Stimulated activated CD8-positive, alpha-beta memory T cell treated with anti-CD3 and anti-CD28 coated beads, Interleukin-7, amount 100 ng/mL, for 24 hours (primary cell): ENCODE measurements around the gene MGLL.

Experiments used
- DNase-seq: peaks from one replicate; pipeline ENCODE4 v3.0.0-alpha.2; 2020; ENCODE audit warnings: low read depth

MGLL gene

DNA sequence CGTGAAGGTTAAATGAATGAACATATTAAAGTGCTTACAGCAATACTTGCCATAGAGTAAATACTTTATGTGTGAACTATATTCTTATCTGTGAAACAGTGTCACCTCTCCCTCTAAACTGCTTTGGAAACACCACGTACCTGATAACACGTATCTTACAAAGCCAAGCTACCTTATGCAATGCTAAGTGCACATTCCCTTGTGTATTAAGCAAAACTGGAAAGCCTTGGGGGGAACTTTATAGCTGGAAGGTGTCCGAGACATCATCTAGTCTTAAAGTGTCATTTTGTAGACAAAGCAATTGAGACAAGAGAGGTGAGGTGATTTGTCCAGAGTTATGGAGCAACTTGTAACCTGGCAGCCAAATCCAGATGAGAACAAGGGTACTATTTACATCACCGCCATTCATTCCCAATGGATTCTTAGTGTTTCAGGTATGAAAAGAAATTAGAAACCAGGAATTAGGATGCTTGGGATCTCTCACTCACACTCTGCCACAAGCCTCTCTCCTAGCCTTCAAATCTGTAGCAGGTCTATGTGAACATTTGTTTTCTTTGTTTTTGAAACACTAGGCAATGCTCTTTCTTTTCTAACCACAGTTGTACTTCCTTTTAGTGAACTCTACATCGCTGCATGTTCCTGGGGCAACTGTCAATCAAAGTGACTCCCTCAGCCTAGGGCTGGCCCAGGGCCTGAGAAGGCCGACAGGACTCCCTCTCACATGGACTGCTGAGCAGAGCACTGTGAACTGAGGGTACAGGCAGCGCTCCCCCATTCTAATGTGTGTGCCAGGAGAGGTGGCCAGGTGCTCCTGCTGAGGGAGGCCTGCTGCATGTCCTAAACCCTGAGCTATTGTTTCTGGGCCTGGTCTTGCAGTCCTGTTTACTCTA lies 13.9 kb upstream of the MGLL start:
- DNase-seq = no peak

DNA sequence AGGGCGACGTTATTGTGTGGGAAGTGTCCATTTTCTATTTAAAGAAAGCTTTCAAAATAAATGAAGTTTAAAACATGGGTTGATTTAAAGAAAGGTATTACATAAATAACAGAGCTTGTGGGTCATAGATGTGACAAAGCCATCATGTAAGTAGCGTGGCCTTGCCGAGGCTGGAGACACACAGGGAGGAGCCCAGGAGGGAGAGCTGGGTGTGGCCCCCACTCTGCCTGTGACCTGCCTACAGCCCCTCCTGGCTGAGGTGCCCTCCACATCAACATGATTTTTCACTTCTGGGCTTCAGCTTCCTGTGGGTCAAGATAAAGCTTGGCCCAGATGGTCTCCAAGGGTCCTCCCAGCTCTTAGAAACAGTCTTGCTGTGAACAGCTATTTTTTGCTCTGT lies 12.5 kb upstream of the MGLL start:
- DNase-seq = no peak

DNA sequence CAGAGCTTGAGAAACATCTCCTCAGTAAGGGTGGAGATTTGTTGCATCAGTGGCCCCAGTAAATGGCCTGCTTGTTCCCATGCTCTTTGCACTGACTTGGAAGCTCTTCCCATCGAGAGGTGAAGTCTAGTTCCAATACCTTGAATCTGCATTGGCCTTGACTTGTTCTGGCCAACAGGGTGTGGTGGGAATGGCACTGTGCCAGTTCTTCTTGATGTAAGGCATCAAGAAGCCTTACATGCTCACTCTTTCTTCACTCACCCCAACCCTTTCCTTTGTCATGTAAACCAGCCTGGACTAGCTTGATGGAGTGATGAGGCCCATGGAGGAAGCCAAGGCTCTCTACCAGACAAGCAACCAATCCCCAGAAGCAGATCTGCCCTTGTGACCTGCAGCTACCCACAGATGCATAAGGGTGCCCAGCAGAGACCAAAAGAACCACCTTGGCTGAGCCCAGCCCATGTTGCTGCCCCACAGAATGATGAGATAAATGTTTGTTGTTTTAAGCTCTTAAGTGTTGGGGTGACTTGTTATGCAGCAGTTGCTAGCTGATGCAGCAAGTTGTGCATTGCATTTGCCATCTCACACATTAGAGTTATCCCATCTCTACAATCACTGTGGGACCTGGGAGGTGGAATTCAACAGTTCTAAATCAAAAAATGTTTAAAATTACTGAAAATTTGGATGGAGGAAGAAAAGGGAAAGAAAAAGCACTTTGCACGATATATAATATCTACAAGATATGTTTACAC lies 11.1 kb upstream of the MGLL start:
- no peak for DNase-seq

DNA sequence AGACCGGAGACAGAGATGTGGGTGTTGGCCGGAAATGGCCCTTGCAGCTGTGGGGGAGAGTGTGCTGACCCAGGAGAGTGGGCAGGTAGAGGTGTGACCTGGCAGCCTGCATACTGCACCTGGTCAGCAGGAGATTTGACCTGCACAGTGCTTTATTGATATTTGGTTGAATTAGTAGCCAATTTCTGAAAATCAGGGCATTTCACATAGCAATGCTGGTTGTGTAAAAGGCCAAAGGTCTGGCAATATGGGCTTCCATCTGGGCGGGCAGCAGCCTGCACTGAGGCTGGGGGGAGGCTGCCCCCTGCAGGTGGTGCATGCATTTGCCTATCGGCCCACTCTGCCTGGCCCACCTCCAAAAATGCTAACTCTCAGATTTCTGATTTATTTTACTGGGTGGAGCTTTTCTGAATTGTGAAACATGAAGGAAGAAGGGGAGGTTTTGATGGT lies 9.4 kb upstream of the MGLL start:
- no peak for DNase-seq

DNA sequence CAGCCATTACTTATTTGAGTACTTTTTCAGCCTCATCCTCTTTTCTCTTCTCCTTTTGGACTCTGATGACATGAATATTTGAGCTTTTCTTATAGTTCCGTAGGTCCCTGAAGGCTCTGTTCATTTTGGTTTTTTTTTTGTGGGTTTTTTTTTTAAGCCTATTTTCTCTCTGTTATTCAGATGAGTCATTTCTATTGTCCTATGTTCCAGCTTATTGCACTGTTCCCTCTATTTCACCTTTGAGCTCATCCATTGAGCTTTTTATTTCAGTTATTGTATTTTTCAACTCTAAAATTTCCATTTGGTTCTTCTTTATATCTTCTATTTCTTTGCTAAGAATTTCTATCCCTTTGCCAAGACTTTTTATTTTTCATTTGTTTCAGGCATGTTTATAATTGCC lies 7.2 kb upstream of the MGLL start:
- DNase-seq = no peak

DNA sequence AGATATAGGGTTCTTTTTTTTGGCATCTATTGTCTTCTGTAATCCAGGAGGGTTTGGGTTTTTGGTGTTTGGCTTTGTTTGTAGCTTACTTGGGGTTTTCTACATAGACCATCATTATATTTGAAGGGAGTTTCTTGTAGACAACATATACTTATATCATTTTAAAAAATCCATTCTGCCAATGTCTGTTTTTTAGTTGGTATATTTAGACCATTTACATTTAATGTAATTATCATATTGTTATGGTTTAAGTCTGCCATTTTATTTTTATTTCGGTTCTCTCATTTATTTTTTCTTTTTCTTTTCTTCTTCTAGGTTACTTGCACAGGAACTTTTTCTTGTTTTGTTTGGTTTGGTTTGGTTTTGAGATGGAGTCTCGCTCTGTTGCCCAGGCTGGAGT lies 5.5 kb upstream of the MGLL start:
- no peak for DNase-seq

GRCh38 chr3:127825756-127826155 lies 3.4 kb upstream of the MGLL start:
- DNase-seq = no peak

- no peak for DNase-seq
Observed at GRCh38 chr3:127824151-127824825, 2.0 kb upstream of the MGLL start.

DNA sequence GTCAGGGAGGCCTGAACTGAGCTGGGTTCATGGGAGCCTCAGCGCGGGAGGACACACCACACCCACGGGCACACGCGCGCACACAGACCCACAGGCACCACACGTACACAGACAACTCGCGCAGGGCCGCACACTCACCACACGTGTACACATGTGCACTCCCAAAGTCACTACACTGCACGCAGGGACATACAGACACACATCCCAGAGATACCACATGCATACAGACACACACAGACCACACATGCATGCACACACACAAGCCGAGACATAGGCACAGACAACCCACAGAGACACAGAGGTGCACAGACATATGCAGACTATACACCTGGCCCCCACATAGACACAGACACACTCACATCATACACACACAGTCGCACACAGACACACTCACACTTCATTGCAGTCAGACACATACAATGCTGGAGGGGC lies 1.1 kb upstream of the MGLL start:
- no peak for DNase-seq

DNA sequence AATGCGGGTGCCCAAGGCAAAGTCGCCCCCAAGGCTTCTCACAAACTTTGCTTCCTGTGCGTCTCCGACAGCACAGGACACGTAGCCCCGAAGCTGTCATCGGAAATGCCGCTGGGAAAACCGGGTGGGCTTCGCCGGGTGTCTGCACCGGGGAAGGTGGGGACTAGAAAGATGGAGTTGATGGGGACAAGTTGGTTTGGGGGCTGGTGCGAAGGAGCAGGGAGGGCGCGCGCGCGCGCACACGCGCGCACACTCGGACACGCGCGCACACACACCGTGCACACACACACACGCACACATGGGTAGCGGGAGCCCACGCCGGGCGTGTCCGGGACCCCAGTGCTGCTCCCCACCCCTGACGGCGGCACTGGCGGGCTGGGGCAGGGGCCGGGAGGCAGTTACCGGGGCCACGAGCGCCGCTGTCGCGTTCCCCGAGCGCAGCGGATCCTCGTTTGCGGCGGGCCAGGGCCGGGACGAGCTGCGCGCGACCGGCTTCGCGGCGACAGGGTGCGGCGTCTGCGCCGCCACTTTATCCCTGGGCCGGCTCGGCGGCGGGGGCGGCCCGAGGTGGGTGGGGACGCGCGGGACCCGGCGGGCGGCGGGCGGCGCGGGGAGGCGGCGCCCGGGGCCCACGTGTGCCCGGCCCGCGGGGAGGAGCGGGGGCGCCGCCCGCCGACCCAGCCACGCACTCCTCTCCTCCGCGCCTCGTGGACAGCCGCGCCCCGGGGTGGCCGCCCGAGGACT lies 539 bp upstream of the MGLL start:
- no peak for DNase-seq

DNA sequence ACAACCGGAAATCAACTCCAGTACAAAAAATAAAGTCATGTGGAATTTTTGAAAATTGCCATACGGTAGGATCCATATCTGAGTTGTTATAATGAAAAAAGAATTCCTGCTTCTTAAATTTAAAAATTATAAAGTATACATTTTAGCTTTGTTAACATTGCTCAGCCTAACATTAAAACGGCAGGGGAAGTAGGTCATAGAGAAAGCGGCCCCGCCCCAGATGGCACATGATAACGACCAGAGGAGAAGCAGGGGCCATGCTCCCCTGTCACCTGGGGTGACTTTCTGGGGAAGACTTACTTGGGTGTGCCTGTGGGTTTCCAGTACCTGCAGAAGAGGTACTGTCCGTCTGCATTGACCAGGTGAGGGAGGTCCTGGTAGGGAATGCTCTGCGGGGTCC lies 921 bp downstream of the MGLL start:
- no peak for DNase-seq

GRCh38 chr3:127820826-127821313 lies 1.4 kb downstream of the MGLL start:
- DNase-seq = no peak

- no peak for DNase-seq
Observed at GRCh38 chr3:127820221-127820825, 2.0 kb downstream of the MGLL start.

GRCh38 chr3:127819656-127820055 lies 2.7 kb downstream of the MGLL start:
- DNase-seq = no peak

DNA sequence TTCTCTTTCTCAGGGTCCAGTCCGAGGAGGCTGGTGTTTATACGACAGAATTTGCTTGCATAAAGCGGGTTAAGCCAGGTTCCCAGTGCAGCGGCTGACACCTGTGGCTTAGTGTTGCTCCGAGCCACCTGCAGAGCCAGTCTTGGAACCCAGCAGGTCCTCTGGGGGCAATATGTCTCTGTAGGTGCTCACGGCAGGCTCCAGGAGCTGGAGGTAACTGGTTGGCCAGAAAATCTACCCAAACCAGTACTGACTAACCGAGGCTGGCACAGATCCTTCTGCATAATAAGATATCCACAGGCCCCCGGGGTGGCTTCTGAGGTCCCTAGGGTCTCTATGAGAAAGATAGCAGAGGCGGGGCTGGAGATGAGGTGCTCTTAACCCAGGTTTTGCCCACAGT lies 3.2 kb downstream of the MGLL start:
- DNase-seq = no peak

DNA sequence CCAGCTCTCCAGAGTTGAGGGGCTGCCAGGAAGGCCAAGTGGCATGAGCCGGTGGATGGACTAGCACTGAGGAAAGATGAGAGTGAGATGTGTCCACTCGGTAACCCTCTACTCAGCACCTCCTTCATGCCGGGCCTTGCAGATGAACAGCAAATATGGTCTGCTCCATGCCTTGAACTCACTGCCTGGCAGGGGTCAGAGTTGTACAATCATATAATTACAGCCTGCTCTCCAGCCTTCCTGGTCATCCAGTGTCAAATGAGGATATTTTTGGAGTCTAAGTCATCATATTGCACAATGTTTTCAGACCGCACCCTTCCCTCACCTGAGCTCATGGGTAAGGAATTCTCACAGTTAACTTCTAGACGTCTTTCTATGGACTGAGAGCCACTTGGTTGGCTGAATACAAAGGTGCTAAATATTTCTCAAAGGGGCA lies 4.9 kb downstream of the MGLL start:
- no peak for DNase-seq

DNA sequence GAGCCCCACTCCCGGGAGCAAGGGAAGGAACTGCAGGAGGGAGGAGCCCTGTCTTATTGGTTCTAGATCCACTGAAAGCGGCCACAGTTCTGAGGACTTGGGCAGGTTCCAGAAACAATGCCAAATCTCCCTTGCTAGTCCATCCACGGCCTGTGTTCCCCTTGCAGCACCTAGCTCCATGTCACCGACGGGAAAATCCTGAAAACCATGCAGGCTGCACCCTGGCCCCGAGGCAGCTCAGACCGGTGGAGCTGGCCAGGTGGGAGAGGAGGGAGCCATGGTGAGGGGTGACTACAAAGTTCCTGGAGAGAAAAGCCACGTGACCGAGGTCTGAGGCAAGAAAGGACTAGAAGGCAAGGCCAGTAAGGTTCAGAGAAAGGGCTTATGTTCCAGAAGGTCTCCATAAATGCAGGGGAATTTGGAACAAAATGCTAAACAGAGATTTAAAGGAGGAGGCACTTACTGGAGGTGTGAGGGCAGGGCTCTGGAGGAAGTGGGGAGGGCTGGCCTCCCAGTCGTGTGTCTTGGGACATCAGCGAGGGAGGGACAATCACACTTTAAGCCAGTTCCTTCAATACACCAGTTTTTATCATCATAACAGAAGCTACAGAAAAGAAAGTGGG lies 5.4 kb downstream of the MGLL start:
- no peak for DNase-seq

DNA sequence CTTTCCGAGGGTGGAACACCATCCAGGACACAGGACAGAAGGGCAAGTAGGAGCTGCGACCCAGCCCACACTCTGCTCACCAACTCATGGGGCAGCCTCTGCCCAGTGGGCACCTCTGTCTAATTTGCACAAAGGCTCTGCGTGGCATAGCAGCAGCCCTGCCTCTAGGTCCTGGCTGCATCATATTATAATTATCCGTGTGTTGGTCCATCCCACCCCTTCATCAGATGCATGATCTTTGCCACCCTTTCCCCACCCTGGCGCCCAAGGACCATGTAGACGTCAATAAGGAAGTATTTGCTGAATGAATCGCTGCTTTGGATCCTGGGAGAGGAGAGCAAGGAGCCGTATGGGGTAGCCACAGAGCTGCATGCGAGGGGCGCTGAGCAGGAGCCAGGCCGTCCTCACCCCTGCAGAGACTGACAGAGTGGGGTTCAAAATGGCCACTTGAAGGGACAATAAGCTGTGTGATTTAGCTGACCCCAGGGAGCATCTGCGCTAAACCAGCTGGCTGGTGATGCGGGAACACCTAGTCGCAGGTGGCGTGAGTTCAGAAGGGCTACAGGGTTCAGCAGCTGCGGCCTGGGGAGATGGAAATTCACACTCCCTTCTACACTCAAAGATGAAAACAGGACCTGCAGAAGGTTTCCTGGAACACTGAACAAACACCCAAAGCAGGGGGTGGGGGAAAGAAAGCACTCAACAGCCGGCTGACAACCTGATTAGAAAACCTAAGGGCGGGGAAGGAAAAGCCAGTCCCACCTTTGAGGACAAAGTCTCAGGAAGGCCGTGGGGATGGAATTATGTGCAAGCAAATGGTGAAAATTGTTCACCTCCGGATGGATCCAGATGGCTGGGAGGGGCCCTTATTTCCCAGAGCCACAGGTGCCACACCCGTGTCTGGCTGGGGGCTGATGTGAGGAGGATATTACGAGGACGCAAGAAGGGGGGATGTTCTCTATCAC lies 6.4 kb downstream of the MGLL start:
- no peak for DNase-seq

- DNase-seq = no peak
Observed at GRCh38 chr3:127815001-127815400, 7.3 kb downstream of the MGLL start.

- DNase-seq = no peak
Observed at GRCh38 chr3:127814325-127814781, 8.0 kb downstream of the MGLL start.
